ENCODE measurements around the gene CFAP77.

The CFAP77 gene

GRCh38 chr9:132610661-132611060, 200.7 kb downstream of the CFAP77 start:
- no peak for DNase-seq (ENCODE audit: extremely low read depth, low read depth)
- TF ChIP-seq, protein P1, sequence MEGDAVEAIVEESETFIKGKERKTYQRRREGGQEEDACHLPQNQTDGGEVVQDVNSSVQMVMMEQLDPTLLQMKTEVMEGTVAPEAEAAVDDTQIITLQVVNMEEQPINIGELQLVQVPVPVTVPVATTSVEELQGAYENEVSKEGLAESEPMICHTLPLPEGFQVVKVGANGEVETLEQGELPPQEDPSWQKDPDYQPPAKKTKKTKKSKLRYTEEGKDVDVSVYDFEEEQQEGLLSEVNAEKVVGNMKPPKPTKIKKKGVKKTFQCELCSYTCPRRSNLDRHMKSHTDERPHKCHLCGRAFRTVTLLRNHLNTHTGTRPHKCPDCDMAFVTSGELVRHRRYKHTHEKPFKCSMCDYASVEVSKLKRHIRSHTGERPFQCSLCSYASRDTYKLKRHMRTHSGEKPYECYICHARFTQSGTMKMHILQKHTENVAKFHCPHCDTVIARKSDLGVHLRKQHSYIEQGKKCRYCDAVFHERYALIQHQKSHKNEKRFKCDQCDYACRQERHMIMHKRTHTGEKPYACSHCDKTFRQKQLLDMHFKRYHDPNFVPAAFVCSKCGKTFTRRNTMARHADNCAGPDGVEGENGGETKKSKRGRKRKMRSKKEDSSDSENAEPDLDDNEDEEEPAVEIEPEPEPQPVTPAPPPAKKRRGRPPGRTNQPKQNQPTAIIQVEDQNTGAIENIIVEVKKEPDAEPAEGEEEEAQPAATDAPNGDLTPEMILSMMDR (IDR thresholded peaks at IDR 0.05; ENCODE audit: low read depth, low read length): no peak

DNA sequence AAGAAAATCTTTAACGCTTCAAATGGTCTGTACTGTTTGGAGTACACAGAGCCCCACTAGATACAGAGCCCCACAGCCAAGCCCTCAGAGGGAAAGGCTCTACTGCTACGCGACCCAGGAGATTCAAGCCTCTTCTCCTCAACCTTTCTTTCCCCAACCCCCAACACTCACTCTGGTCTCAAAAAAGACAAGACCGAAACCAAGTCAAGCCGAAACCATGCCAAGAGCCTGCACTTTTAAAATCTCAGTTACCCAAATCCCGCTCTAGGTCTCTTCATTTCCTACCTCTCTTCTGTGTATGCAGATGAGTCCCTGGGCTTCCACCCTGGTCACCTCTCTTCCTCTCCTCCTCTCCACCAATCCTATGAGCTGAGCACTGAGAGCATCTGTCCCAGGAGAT, 204.3 kb downstream of the CFAP77 start:
- no peak for DNase-seq (ENCODE audit: extremely low read depth, low read depth)
- TF ChIP-seq, protein P1 (IDR thresholded peaks at IDR 0.05; ENCODE audit: low read depth, low read length): no peak

DNA sequence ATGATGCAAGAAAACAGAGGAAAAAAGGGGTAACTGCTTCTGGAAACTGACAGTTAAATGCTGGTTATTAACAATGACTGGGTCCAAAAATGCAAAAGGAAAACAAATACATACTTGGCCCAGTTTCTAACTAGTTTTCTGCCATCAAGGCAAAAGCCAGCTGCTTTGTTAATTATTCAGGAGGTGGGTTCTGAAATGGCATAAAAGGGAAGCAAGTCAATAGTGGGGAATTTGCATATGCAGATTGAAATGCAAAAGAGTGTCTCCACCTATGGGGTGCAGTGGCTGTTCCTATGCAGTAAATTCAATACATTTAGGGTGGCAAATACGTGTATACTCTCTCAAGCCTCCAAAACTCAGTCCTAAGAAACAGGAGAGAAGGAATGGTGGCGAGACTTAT, 205.8 kb downstream of the CFAP77 start:
- TF ChIP-seq, protein P1 (IDR thresholded peaks at IDR 0.05; ENCODE audit: low read depth, low read length): no peak
- DNase-seq (ENCODE audit: extremely low read depth, low read depth): no peak

GRCh38 chr9:132616725-132617124, 206.7 kb downstream of the CFAP77 start:
- TF ChIP-seq, protein P1 (IDR thresholded peaks at IDR 0.05; ENCODE audit: low read depth, low read length): no peak
- DNase-seq (ENCODE audit: extremely low read depth, low read depth): no peak

- DNase-seq (ENCODE audit: extremely low read depth, low read depth): no peak
- TF ChIP-seq, protein P1 (IDR thresholded peaks at IDR 0.05; ENCODE audit: low read depth, low read length): no peak
These were observed 212.1 kb downstream of the CFAP77 start for GRCh38 chr9:132622159-132622558.
